Activated CD4-positive, CD25-positive, alpha-beta regulatory T cell treated with anti-CD3 and anti-CD28 coated beads, Interleukin-2, amount 50 U/mL, for 24 hours (primary cell): Measurements from ENCODE around the gene SLAMF1.
A peak's percentile ranks its signal among the peaks of the same experiment; 100 is the strongest.
"Not testable (repeated sequence)": the region's sequence is repeated elsewhere in the genome, so short reads cannot be mapped to it uniquely, and the experiment has no call there.

ENCODE experiments used
- ATAC-seq, 2 donors: fragments of 150-1000 bp; cut with Tn5 transposase; one replicate each; pipeline ENCODE4 v1.10.0; 2021; ENCODE audit warnings: mild to moderate bottlenecking in 1 of 2, moderate library complexity in 1 of 2

SLAMF1 gene

GRCh38 chr1:160590488-160590887 lies 56.4 kb downstream of the SLAMF1 start:
- no peak for ATAC-seq

DNA sequence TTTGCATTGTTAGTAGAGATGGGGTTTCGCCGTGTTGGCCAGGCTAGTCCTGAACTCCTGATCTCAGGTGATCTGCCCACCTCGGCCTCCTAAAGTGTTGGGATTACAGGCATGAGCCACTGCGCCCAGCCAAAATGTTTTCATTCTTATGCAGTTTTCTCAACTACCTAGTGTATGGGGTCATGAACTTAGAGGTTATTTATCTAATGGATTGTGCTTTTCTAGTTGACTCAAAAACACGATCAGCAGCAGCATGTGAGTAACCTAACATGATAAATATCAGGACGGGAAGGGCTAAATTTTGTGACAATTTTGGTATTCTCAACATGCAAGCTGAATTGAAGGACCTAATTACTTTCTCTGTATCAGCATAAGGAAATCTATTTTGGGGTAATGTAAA lies 58.4 kb downstream of the SLAMF1 start:
- ATAC-seq: no peak

- no peak for ATAC-seq
Observed at GRCh38 chr1:160584784-160585183, 62.1 kb downstream of the SLAMF1 start.

DNA sequence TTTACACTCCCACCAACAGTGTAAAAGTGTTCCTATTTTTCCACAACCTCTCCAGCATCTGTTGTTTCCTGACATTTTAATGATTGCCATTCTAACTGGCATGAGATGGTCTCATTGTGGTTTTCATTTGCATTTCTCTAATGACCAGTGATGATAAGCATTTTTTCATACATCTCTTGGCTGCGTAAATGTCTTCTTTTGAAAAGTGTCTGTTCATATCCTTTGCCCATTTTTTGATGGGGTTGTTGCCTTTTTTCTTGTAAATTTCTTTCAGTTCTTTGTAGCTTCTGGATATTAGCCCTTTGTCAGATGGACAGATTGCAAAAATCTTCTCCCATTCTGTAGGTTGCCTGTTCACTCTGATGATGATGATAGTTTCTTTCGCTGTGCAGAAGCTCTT lies 63.9 kb downstream of the SLAMF1 start:
- not testable (repeated sequence) for ATAC-seq

DNA sequence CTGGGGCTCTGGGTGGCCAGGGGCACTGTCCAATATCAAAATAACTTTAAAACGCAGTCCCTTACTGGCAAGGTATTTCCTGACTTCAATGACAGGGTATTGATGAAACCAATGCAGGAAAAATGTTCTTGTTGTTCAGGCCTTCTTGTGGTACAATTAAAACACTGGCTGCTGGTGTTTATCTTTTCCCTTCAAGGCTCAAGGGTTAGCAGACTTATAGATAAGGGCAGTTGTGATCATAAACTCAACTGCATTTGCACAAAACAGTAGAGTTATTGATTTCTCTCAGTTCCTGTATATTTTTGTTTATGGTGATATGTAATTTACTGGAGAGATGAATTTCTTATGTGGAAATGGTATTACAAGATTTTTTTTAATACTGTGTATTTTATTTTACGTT lies 64.9 kb downstream of the SLAMF1 start:
- ATAC-seq: no peak

GRCh38 chr1:160580221-160580812 lies 66.5 kb downstream of the SLAMF1 start:
- ATAC-seq: no peak

DNA sequence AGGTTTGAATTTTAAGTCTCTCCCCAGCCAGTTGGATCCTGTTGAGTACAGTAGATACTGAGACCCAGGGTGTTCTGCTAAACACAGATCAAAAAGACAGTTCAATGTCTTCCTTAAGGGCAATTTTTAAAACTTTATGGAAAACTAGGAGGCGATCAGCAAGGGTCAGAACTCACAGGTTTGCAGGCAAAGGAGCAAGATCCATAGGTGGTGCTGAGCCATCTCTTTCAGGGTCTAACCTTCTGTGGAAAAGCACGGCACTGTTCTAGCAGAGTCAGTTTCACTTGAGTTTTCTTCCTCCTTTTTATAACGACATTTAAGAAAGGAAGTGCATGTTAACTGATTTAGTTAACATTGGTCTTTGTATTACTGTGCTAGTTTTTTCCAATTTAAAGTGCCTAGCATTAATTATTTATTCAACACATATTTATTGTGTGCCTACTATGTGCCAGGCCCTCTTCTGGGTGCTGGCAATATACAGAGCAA lies 67.6 kb downstream of the SLAMF1 start, which contains the start of gene CD84:
TSS of gene CD84 (minus strand) at position 281 of the 486 bp plus-strand sequence. CDS start at position 222, 59 bp downstream.
- ATAC-seq: no peak

GRCh38 chr1:160578525-160579191 lies 68.2 kb downstream of the SLAMF1 start:
- no peak for ATAC-seq

DNA sequence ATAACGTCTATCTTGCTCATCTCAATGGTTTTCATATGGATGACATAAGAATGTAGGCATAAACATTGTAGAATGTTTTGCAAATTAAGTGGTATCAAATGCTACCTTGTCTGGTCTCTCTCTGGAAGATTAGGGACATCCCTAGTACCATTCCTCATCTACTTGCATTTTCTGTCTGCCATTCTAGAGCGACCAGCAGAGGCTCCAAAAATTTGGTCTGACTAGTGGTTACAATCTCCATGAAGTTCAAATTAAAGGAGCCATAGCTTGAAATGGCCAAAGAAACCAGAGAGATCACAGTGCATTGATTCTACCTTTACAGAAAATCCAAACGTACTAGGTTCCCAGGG lies 68.7 kb downstream of the SLAMF1 start:
- no peak for ATAC-seq

DNA sequence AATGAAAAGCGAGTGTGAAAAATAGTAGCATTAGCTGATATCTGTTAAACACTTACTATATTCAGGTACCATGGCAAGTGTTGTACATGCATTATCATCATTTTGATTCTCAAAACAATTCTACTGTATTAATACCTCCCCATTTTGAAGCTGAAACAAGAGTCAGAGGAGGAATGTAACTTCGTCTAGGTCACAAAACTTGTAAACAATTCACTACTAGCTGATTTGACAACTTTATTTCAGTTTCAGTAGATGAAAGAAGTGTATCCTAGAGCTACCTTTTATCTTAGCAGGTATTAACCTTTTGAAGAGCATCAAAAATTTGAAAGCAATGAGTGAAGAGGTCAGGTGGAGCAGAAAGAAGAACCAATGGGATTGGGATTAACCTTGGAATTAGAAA lies 69.2 kb downstream of the SLAMF1 start:
- ATAC-seq: peak; percentile 21 to 29

DNA sequence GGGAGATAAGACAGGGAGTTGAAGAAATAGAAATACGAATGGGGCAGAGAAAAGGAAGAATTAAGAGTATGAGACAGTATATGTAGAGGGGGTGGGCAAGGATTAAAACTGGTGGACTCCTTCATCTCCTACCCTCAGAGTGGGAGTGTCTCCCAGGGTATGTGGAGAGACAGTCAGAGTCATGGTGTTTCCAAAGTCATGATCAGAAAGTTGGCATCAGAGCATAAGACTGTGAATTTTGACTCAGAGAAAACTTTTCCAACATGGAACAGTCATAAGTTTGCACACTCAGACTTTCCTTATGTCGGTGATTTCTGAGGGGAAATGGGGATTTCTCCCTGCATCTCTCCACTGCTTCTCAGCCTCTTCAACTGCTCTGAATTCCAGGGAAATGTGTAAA lies 70.0 kb downstream of the SLAMF1 start:
- ATAC-seq: peak; percentile 11 to 19

DNA sequence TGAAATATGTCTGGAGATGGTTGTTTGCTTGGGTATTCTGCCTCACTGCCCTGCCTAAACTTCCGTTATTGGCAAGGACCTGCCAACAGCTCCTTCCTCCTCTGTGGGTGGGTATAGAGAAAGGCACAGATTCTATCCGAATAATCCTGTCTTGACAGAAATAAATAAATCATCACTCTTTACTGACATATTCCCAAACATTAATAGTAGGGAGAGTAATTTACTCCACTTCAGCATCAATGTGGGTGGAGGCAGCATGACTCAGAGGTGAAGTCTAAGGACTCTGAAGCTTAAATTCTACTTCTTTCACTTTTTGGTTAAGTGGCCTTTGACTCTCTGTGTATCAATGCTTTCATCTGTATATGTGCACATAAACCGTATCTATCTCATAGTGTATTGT lies 70.5 kb downstream of the SLAMF1 start:
- ATAC-seq: peak; percentile 68 to 80

DNA sequence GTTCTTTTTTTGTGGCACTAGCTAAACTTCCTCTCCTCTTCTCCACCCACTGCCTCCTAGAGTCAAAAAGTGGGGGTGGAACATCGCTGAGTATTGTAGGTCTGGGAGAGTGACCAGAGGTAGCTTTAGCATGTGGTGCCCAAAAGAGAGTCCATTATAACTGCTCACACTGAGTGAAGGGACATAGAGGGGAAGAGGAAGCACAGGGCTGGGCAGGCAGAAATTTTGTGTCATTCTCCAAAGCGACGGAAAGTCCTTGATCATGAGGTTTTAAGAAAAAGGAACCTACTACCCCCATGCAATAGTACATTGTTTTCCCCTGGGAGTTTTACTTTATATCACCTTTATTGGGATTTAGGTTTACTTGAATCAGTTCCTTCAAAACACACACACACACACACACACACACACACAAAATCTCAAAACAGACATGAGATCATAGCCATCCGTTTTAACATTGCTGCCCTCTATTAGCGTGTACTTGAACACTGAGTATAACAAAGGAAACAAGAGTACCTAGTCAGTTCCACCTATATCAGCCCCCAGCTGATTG lies 71.7 kb downstream of the SLAMF1 start:
- peak in 1 of 2 donors; percentile 40 for ATAC-seq

GRCh38 chr1:160570840-160571239 lies 76.0 kb downstream of the SLAMF1 start:
- ATAC-seq: no peak

GRCh38 chr1:160569806-160570205 lies 77.0 kb downstream of the SLAMF1 start:
- no peak for ATAC-seq

DNA sequence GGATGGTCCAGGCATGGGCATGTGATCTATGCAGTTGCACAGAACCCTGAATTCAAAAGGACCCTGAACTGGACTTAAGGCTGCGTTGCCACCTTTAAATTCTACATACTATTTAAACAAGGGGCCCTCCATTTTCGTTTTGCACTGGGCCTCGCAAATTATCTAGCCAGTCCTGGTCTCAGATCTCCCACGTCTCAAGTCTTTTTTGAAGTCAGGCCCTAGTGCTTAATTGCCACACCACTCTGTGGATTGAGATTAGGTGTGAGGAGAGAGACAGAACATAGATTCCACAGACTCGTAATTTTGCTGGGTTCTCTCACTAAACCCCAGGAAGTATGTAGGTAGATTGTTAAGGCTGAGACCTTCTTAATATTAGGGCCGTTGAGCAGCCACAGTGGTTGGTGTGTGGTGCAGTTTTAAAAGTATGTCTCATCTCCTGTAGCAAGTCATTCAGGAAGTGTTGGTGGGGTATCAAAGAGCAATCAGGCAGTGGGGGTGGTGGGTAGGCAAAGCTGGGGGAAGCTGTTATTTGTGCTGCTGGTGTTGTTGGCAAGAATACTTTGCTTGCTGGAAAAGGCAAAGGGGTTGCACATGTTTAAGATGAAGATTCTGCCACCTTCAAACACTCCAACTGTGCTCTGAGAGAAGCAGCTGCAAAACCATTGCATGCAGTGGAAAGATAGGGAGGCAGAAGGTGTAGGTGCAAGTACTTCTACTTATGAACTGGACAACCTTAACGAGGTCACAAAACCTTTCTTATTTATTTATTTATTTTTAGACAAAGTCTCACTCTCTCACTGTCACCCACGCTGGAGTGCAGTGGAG lies 78.8 kb downstream of the SLAMF1 start:
- ATAC-seq: peak; percentile 97 to 98

DNA sequence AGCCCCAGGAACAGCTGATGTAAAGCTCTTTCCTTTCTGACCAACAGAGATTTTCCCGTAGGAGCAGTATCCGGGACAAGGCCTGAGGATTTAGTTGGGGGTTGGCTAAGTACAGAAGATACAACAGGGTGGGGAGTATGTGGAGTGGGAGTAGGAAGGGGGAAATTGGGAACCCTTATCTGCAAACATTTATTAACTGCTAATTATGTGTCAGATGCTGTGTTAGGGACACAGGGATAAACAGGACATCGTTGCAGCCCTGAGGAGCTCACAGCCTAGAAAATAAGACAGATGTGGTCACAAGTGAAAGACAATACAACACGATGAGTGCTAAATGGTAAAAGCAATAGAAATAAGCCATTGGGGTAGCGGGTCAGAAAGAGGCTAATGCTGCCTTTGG lies 79.5 kb downstream of the SLAMF1 start:
- ATAC-seq: no peak

- no peak for ATAC-seq
Observed at GRCh38 chr1:160565564-160565963, 81.3 kb downstream of the SLAMF1 start.

- ATAC-seq: not testable (repeated sequence)
Observed at GRCh38 chr1:160563230-160563629, 83.6 kb downstream of the SLAMF1 start.

DNA sequence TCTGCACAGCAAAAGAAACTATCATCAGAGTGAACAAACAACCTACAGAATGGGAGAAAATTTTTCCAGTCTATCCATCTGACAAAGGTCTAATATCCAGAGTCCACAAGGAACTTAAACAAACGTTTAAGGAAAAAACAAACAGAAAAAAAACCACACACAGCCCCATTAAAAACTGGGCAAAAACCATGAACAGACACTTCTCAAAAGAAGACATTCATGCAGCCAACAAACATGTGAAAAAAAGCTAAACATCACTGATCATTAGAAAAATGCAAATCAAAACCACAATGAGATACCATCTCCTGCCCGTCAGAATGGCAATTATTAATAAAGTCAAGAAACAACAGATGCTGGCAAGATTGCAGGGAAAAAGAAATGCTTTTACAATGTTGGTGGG lies 84.1 kb downstream of the SLAMF1 start:
- ATAC-seq: not testable (repeated sequence)

- no peak for ATAC-seq
Observed at GRCh38 chr1:160560806-160561205, 86.0 kb downstream of the SLAMF1 start.

DNA sequence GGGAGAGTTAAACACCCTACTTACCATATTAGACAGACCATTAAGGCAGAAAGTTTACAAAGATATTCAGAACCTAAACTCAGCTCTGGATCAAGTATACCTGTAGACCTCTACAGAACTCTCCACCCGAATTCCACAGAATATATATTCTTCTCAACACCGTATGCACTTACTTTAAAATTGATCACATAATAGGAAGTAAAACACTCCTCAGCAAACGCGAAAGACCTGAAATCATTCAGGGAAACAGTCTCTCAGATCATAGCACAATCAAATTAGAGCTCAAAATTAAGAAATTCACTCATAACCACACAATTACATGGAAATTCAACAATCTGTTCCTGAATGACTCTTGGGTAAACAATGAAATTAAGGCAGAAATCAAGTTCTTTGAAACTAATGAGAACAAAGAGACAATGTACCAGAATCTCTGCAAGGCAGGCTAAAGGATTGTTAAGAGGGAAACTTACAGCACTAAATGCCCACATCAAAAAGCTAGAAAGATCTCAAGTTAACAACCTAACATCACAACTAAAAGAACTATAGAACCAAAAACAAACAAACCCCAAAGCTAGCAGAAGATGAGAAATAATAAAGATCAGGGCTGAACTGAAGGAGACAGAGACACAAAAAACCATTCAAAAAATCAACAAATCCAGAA lies 86.7 kb downstream of the SLAMF1 start:
- no peak for ATAC-seq

DNA sequence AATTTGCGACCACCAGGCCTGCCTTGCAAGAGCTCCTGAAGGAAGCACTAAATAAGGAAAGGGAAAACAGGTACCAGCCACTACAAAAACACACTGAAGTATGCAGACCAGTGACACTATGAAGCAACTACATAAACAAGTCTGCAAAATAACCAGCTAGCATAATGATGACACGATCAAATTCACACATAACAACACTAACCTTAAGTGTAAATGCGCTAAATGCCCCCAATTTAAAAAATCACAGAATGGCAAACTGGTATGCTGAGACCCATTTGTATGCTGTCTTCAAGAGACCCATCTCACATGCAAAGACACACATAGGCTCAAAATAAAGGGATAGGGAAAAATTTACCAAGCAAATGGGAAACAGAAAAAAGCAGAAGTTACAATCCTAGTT lies 87.4 kb downstream of the SLAMF1 start:
- not testable (repeated sequence) for ATAC-seq
